Colonic mucosa (tissue), 4 donors: Measurements from ENCODE around the gene TNS3. TPM values are rescaled to one million over a fixed set of nuclear protein-coding genes. Genes with fewer than 3 reads are reported as not detected.
"Not testable (repeated sequence)": the region's sequence is repeated elsewhere in the genome, so short reads cannot be mapped to it uniquely, and the experiment has no call there.

Experiments used
- DNase-seq: peaks from one replicate; pipeline ENCODE4 v3.0.0-alpha.2; 2020
- H3K27ac ChIP-seq: fragments of 200-600 bp; one replicate; pipeline ENCODE4 v1.8.0; 2021
- H3K27me3 ChIP-seq: fragments of 200-600 bp; one replicate; pipeline ENCODE4 v1.8.0; 2021
- H3K36me3 ChIP-seq: fragments of 200-600 bp; one replicate; pipeline ENCODE4 v1.8.0; 2021
- H3K4me1 ChIP-seq: fragments of 200-600 bp; one replicate; pipeline ENCODE4 v1.8.0; 2021; ENCODE audit warnings: mild to moderate bottlenecking
- H3K4me3 ChIP-seq: fragments of 200-600 bp; one replicate; pipeline ENCODE4 v1.8.0; 2021
- H3K9ac ChIP-seq, 2 donors: one replicate each; pipeline ENCODE4 v1.7.0; 2013; ENCODE audit warnings: control low read depth in 2 of 2, low read depth in 2 of 2, low read length in 2 of 2
- H3K9me3 ChIP-seq: fragments of 200-600 bp; one replicate; pipeline ENCODE4 v1.8.0; 2021
- CTCF ChIP-seq: fragments of 200-600 bp; IDR thresholded peaks from one replicate; pipeline ENCODE4 v1.8.0; 2022; ENCODE audit warnings: antibody characterized with exemption, mild to moderate bottlenecking
- intact Hi-C: fragments of 100-400 bp; cut with DNase I; formaldehyde crosslinking; loops from one replicate; pipeline ENCODE4 v1.14.1; 2022
- total RNA-seq, 2 donors: library from RNA; stranded (reverse); fragmentation: NEBNext Ultra II Directional in 1 of 2; extraction: Animal tissue kit (Norgen Biotek cat#: 25700) in 1 of 2; gene quantifications; one replicate each; pipeline ENCODE4 v1.2.1, GENCODE V29; 2021
- donor health status: healthy.
- donor health status: DM: no; HTN: no; CAD: no.
- donor health status: DM: no; HTN: no; CAD: no.

Gene TNS3
- total RNA-seq, 2 donors from 2014 or later: 41.1 to 58.2 TPM

- intact Hi-C loops: loop anchor here (10.0 kb wide), 1 partner anchor 142 kb away; the partner anchor contains the start of gene TNS3
- H3K27ac ChIP-seq: peak overlapping the region; percentile 11
These were observed 139.4 kb downstream of the TNS3 start for GRCh38 chr7:47442605-47442865.

GRCh38 chr7:47441796-47442604 is 139.9 kb downstream of the TNS3 start:
- H3K4me1 ChIP-seq: peaks cover 4% of the 10 kb centered on the region
- no peaks in the 10 kb centered on the region for H3K27me3 ChIP-seq
- H3K9me3 ChIP-seq: no peaks in the 10 kb centered on the region
- no peak for TF ChIP-seq CTCF
- no peak overlapping the region for H3K4me3 ChIP-seq
- H3K36me3 ChIP-seq: no peaks in the 10 kb centered on the region
- peak overlapping the region; percentile 11 for H3K27ac ChIP-seq
- H3K9ac ChIP-seq: peak overlapping the region in 1 of 2 donors; percentile 46
- intact Hi-C loops: loop anchor here (10.0 kb wide), 1 partner anchor 143 kb away; the partner anchor contains the start of gene TNS3
- DNase-seq: no peak

More at GRCh38 chr7:47442605-47442865, 139.4 kb downstream of the TNS3 start:
- Histone ChIP-seq H3K9me3 (no peaks in the 10 kb centered on the region), H3K9ac (peak overlapping the region; percentile 14 to 44), H3K27me3 (no peaks in the 10 kb centered on the region), H3K4me1 (peaks cover 4% of the 10 kb centered on the region), H3K36me3 (no peaks in the 10 kb centered on the region), H3K4me3 (no peak overlapping the region)
- no peak for DNase-seq
- no peak for TF ChIP-seq CTCF

- not testable (repeated sequence) for DNase-seq, H3K4me1 ChIP-seq, H3K9ac ChIP-seq, H3K36me3 ChIP-seq, H3K27me3 ChIP-seq, H3K9me3 ChIP-seq, H3K4me3 ChIP-seq, H3K27ac ChIP-seq
- intact Hi-C loops: loop anchor here (10.0 kb wide), 1 partner anchor 144 kb away; the partner anchor contains the start of gene TNS3
These were observed 140.9 kb downstream of the TNS3 start for GRCh38 chr7:47441048-47441447.

- no peak for DNase-seq
- no peaks in the 10 kb centered on the region for H3K9me3 ChIP-seq
- no peak for TF ChIP-seq CTCF
- no peak overlapping the region for H3K9ac ChIP-seq
- intact Hi-C loops: loop anchor here (10.0 kb wide), 1 partner anchor 144 kb away; the partner anchor contains the start of gene TNS3
- H3K4me1 ChIP-seq: peaks cover 2% of the 10 kb centered on the region
- no peak overlapping the region for H3K27ac ChIP-seq
- no peaks in the 10 kb centered on the region for H3K36me3 ChIP-seq
- H3K4me3 ChIP-seq: no peak overlapping the region
- H3K27me3 ChIP-seq: no peaks in the 10 kb centered on the region
These were observed 141.6 kb downstream of the TNS3 start for GRCh38 chr7:47440320-47440719.

GRCh38 chr7:47439181-47439667 is 142.7 kb downstream of the TNS3 start:
- DNase-seq: no peak

More at GRCh38 chr7:47439181-47439667, 142.7 kb downstream of the TNS3 start:
- Histone ChIP-seq H3K4me1 (no peaks in the 10 kb centered on the region), H3K27ac (no peak overlapping the region), H3K36me3 (no peaks in the 10 kb centered on the region), H3K9me3 (no peaks in the 10 kb centered on the region), H3K4me3 (no peak overlapping the region), H3K9ac (no peak overlapping the region), H3K27me3 (no peaks in the 10 kb centered on the region)
- no peak for TF ChIP-seq CTCF
- intact Hi-C loops: loop anchor here (5.0 kb wide), 1 partner anchor 378 kb away; no protein-coding TSS in a partner anchor
